ENCODE measurements around the gene SLC37A4. TPM values are rescaled to one million over a fixed set of nuclear protein-coding genes. Genes with fewer than 3 reads are reported as not detected.

The SLC37A4 gene
- total and polyA plus RNA-seq, 10 of the 15 experiments (the other 5 are each of a cell fraction or from before 2014, with no cell fraction given), result 11.6 to 29.7 (median 20.4) TPM

- TF ChIP-seq ZNF622 (IDR thresholded peaks at IDR 0.05) (no peak), ASH2L (IDR thresholded peaks at IDR 0.05; ENCODE audit: borderline replicate concordance, low read depth) (peak; percentile 75; the same call in 1 of the 2 replicates), KLF5 (IDR thresholded peaks at IDR 0.05; ENCODE audit: partially characterized antibody) (no peak), MEF2B (IDR thresholded peaks at IDR 0.05; ENCODE audit: partially characterized antibody, poor library complexity, severe bottlenecking) (no peak), NBN (IDR thresholded peaks at IDR 0.05) (peak; percentile 69), POLR2AphosphoS2 (IDR thresholded peaks at IDR 0.05; ENCODE audit: low read depth, low read length) (peak; percentile 59; the same call in 1 of the 2 replicates), CHD1 (IDR thresholded peaks at IDR 0.05; ENCODE audit: low read depth, low read length) (0 out of 2 replicates have a peak, but pooled peaks have one; percentile 56), CBFB (IDR thresholded peaks at IDR 0.05; ENCODE audit: low read depth) (peak; percentile 93), POU2F2 (IDR thresholded peaks at IDR 0.05; ENCODE audit: borderline replicate concordance, low read depth, low read length) (peak; percentile 80; the same call in 2 of the 3 replicates), HDAC2 (IDR thresholded peaks at IDR 0.05) (no peak), ATF3 (IDR thresholded peaks at IDR 0.05; ENCODE audit: borderline replicate concordance, extremely low read depth, low read depth, low read length) (no peak), CHD2 (IDR thresholded peaks at IDR 0.05; ENCODE audit: borderline replicate concordance, low read depth, low read length) (peak; percentile 79), CTCF (IDR thresholded peaks at IDR 0.05 in 2 of 3, conservative IDR thresholded peaks at IDR 0.05 in 1 of 3; ENCODE audit: control insufficient read depth in 2 of 3, extremely low read depth in 1 of 3, insufficient read depth in 1 of 3, low read depth in 3 of 3, low read length in 3 of 3) (no peak), MEF2A (IDR thresholded peaks at IDR 0.05; ENCODE audit: insufficient read depth, low read depth, low read length) (0 out of 2 replicates have a peak, but pooled peaks have one; percentile 32), NR2C1 (IDR thresholded peaks at IDR 0.05) (peak; percentile 99), MTA2 (IDR thresholded peaks at IDR 0.05; ENCODE audit: low read depth) (peak; percentile 94), PAX8 (IDR thresholded peaks at IDR 0.05) (no peak), SIN3A (IDR thresholded peaks at IDR 0.05; ENCODE audit: low read depth, low read length) (no peak; the same call in 1 of the 2 replicates), TARDBP (IDR thresholded peaks at IDR 0.05; ENCODE audit: borderline replicate concordance) (no peak), NR2C2 (IDR thresholded peaks at IDR 0.05; ENCODE audit: borderline replicate concordance, control insufficient read depth, insufficient read length, low read depth) (peak; percentile 96)
- TF ChIP-seq, protein P1, sequence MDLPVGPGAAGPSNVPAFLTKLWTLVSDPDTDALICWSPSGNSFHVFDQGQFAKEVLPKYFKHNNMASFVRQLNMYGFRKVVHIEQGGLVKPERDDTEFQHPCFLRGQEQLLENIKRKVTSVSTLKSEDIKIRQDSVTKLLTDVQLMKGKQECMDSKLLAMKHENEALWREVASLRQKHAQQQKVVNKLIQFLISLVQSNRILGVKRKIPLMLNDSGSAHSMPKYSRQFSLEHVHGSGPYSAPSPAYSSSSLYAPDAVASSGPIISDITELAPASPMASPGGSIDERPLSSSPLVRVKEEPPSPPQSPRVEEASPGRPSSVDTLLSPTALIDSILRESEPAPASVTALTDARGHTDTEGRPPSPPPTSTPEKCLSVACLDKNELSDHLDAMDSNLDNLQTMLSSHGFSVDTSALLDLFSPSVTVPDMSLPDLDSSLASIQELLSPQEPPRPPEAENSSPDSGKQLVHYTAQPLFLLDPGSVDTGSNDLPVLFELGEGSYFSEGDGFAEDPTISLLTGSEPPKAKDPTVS (IDR thresholded peaks at IDR 0.05; ENCODE audit: low read depth, low read length), result peak; percentile 11; the same call in 1 of the 2 replicates
- TF ChIP-seq, protein P2, sequence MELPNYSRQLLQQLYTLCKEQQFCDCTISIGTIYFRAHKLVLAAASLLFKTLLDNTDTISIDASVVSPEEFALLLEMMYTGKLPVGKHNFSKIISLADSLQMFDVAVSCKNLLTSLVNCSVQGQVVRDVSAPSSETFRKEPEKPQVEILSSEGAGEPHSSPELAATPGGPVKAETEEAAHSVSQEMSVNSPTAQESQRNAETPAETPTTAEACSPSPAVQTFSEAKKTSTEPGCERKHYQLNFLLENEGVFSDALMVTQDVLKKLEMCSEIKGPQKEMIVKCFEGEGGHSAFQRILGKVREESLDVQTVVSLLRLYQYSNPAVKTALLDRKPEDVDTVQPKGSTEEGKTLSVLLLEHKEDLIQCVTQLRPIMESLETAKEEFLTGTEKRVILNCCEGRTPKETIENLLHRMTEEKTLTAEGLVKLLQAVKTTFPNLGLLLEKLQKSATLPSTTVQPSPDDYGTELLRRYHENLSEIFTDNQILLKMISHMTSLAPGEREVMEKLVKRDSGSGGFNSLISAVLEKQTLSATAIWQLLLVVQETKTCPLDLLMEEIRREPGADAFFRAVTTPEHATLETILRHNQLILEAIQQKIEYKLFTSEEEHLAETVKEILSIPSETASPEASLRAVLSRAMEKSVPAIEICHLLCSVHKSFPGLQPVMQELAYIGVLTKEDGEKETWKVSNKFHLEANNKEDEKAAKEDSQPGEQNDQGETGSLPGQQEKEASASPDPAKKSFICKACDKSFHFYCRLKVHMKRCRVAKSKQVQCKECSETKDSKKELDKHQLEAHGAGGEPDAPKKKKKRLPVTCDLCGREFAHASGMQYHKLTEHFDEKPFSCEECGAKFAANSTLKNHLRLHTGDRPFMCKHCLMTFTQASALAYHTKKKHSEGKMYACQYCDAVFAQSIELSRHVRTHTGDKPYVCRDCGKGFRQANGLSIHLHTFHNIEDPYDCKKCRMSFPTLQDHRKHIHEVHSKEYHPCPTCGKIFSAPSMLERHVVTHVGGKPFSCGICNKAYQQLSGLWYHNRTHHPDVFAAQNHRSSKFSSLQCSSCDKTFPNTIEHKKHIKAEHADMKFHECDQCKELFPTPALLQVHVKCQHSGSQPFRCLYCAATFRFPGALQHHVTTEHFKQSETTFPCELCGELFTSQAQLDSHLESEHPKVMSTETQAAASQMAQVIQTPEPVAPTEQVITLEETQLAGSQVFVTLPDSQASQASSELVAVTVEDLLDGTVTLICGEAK (IDR thresholded peaks at IDR 0.05; ENCODE audit: borderline replicate concordance), result peak; percentile 98
These were observed 12.4 kb downstream of the SLC37A4 start, which contains the start of the genes RPS25 and TRAPPC4 (continued) for GRCh38 chr11:119018074-119018938.
